Measurements from ENCODE around the gene KDM2B.

The KDM2B gene

GRCh38 chr12:121582583-121583333, 1.9 kb upstream of the KDM2B start:
- TF ChIP-seq CTCF (IDR thresholded peaks at IDR 0.05; ENCODE audit: borderline replicate concordance, insufficient read depth, low read depth, low read length): no peak
- H3K4me3 ChIP-seq (ENCODE audit: low read depth, low read length): no peak overlapping the region

GRCh38 chr12:121581686-121582429, 1.0 kb upstream of the KDM2B start:
- no peak overlapping the region for H3K4me3 ChIP-seq (ENCODE audit: low read depth, low read length)
- no peak for TF ChIP-seq CTCF (IDR thresholded peaks at IDR 0.05; ENCODE audit: borderline replicate concordance, insufficient read depth, low read depth, low read length)

- peak overlapping the region; percentile 54 for H3K4me3 ChIP-seq (ENCODE audit: low read depth, low read length)
- no peak for TF ChIP-seq CTCF (IDR thresholded peaks at IDR 0.05; ENCODE audit: borderline replicate concordance, insufficient read depth, low read depth, low read length)
These were observed 598 bp downstream of the KDM2B start for GRCh38 chr12:121579981-121580868.

- TF ChIP-seq CTCF (IDR thresholded peaks at IDR 0.05; ENCODE audit: borderline replicate concordance, insufficient read depth, low read depth, low read length): no peak
- H3K4me3 ChIP-seq (ENCODE audit: low read depth, low read length): peak overlapping the region; percentile 54
These were observed 1.5 kb downstream of the KDM2B start for GRCh38 chr12:121579190-121579791.

GRCh38 chr12:121578230-121579189, 2.3 kb downstream of the KDM2B start:
- peak overlapping the region; percentile 54 for H3K4me3 ChIP-seq (ENCODE audit: low read depth, low read length)
- 0 out of 2 replicates have a peak, but pooled peaks have one; percentile 3 for TF ChIP-seq CTCF (IDR thresholded peaks at IDR 0.05; ENCODE audit: borderline replicate concordance, insufficient read depth, low read depth, low read length)
